ENCODE data around the gene ERN2. TPM values are rescaled to one million over a fixed set of nuclear protein-coding genes. Genes with fewer than 3 reads are reported as not detected.

Gene ERN2
- total RNA-seq, 1 donor from 2014 or later: not detected

GRCh38 chr16:23673971-23674614 lies 38.9 kb downstream of the ERN2 start:
- Histone ChIP-seq H3K9me3 (no peaks in the 10 kb centered on the region), H3K27me3 (no peaks in the 10 kb centered on the region), H3K4me1 (peaks cover 2 to 8% of the 10 kb centered on the region in 2 donors), H3K4me3 (no peak overlapping the region), H3K27ac (no peak overlapping the region), H3K36me3 (peaks cover 20 to 41% of the 10 kb centered on the region in 2 donors)
- intact Hi-C loops (cut with DNase I): loop anchor here (10.0 kb wide), 1 partner anchor 361 kb away; no protein-coding TSS in a partner anchor
- no peak for DNase-seq (ENCODE audit: low spot score in 2 of 2)
- no peak for TF ChIP-seq CTCF (IDR thresholded peaks at IDR 0.05)

GRCh38 chr16:23670137-23670776 lies 42.8 kb downstream of the ERN2 start:
- intact Hi-C loops (cut with DNase I): loop anchor here (10.0 kb wide), 1 partner anchor 365 kb away; no protein-coding TSS in a partner anchor
- Histone ChIP-seq H3K36me3 (peaks cover 58 to 74% of the 10 kb centered on the region in 2 donors), H3K4me1 (no peaks in the 10 kb centered on the region), H3K27ac (no peak overlapping the region), H3K27me3 (no peaks in the 10 kb centered on the region), H3K4me3 (no peak overlapping the region), H3K9me3 (no peaks in the 10 kb centered on the region)
- TF ChIP-seq CTCF (IDR thresholded peaks at IDR 0.05): no peak
- no peak for DNase-seq (ENCODE audit: low spot score in 2 of 2)

- Histone ChIP-seq H3K27ac (no peak overlapping the region), H3K4me3 (no peak overlapping the region), H3K27me3 (no peaks in the 10 kb centered on the region), H3K36me3 (peaks cover 65 to 81% of the 10 kb centered on the region in 2 donors), H3K4me1 (no peaks in the 10 kb centered on the region), H3K9me3 (no peaks in the 10 kb centered on the region)
- no peak for DNase-seq (ENCODE audit: low spot score in 2 of 2)
- intact Hi-C loops (cut with DNase I): no loop called here
- TF ChIP-seq CTCF (IDR thresholded peaks at IDR 0.05): no peak
Measured at GRCh38 chr16:23668873-23669272, 44.1 kb downstream of the ERN2 start.

GRCh38 chr16:23668225-23668624 lies 44.8 kb downstream of the ERN2 start:
- no peak for TF ChIP-seq CTCF (IDR thresholded peaks at IDR 0.05)
- Histone ChIP-seq H3K36me3 (peaks cover 69 to 87% of the 10 kb centered on the region in 2 donors), H3K4me1 (no peaks in the 10 kb centered on the region), H3K27ac (no peak overlapping the region), H3K27me3 (no peaks in the 10 kb centered on the region), H3K9me3 (no peaks in the 10 kb centered on the region), H3K4me3 (no peak overlapping the region)
- intact Hi-C loops (cut with DNase I): no loop called here
- DNase-seq (ENCODE audit: low spot score in 2 of 2): no peak

- no peaks in the 10 kb centered on the region for H3K4me1 ChIP-seq
- no peaks in the 10 kb centered on the region for H3K9me3 ChIP-seq
- TF ChIP-seq CTCF (IDR thresholded peaks at IDR 0.05): no peak
- H3K27me3 ChIP-seq: no peaks in the 10 kb centered on the region
- H3K36me3 ChIP-seq: peaks cover 76 to 93% of the 10 kb centered on the region in 2 donors
- no peak overlapping the region for H3K4me3 ChIP-seq
- intact Hi-C loops (cut with DNase I): no loop called here
- DNase-seq (ENCODE audit: low spot score in 2 of 2): no peak
- H3K27ac ChIP-seq: no peak overlapping the region
Measured at GRCh38 chr16:23667355-23667659, 45.7 kb downstream of the ERN2 start.
